HL-60 (cell line): ENCODE results near the gene NOS1.

Source experiments
- DNase-seq, 2 experiments: peaks; one replicate each; pipeline ENCODE4 v3.0.0-alpha.2; 2010 to 2020; ENCODE audit warnings: low read depth in 1 of 2, low spot score in 1 of 2
- H3K27ac ChIP-seq: fragments of 250-450 bp; sonication (Bioruptor Pico); replicated peaks from 2 replicates; pipeline ENCODE4 v1.5.1; 2020; ENCODE audit warnings: mild to moderate bottlenecking, moderate library complexity
- H3K27me3 ChIP-seq: fragments of 250-450 bp; sonication (Bioruptor Pico); 2 replicates; pipeline ENCODE4 v1.5.1; 2021; ENCODE audit warnings: mild to moderate bottlenecking, moderate library complexity; ENCODE audit not compliant: insufficient read depth, poor library complexity, severe bottlenecking
- H3K4me3 ChIP-seq: replicated peaks from 2 replicates; pipeline ENCODE4 v1.5.1; 2011; ENCODE audit warnings: mild to moderate bottlenecking, control low read depth, low read length; ENCODE audit not compliant: insufficient read depth
- GABPA ChIP-seq: IDR thresholded peaks from 2 replicates; pipeline ENCODE4 v1.6.1; 2012; ENCODE audit warnings: low read depth
- POLR2AphosphoS5 ChIP-seq: IDR thresholded peaks from 2 replicates; pipeline ENCODE4 v1.6.1; 2012; ENCODE audit warnings: low read depth
- SPI1 ChIP-seq: IDR thresholded peaks from 2 replicates; pipeline ENCODE4 v1.6.1; 2012; ENCODE audit warnings: low read depth, mild to moderate bottlenecking, borderline replicate concordance
- TF ChIP-seq, protein P1 (sequence below): IDR thresholded peaks from 2 replicates; pipeline ENCODE4 v1.6.1; 2012; ENCODE audit warnings: low read depth; ENCODE audit not compliant: insufficient replicate concordance
- TF ChIP-seq, protein P2 (sequence below): IDR thresholded peaks from one replicate; pipeline ENCODE4 v1.5.1; 2011; ENCODE audit warnings: low read length, control low read depth, inconsistent platforms; ENCODE audit not compliant: insufficient read depth

The NOS1 gene

DNA sequence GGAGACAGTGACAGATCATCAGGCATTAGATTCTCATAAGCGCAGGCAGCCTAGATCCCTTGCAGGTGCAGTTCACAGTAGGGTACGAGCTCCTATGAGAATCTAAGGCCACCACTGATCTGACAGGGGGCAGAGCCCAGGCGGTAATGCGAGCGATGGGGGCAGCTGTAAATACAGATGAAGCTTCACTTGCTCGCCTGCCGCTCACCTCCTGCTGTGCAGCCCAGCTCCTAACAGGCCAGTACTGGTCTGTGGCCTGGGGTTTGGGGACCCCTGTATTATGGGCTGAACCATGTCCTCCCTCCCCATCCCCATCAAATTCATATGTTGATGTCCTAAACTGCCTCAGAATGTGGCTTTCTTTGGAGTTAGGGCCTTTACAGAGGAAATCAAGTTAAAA lies 63.2 kb downstream of the NOS1 start:
- Histone ChIP-seq H3K27me3 (no peaks in the 10 kb centered on the region), H3K27ac (no peak overlapping the region), H3K4me3 (no peak overlapping the region)
- DNase-seq, result no peak
- TF ChIP-seq POLR2AphosphoS5 (no peak), SPI1 (no peak), GABPA (no peak)
- TF ChIP-seq, protein P1, sequence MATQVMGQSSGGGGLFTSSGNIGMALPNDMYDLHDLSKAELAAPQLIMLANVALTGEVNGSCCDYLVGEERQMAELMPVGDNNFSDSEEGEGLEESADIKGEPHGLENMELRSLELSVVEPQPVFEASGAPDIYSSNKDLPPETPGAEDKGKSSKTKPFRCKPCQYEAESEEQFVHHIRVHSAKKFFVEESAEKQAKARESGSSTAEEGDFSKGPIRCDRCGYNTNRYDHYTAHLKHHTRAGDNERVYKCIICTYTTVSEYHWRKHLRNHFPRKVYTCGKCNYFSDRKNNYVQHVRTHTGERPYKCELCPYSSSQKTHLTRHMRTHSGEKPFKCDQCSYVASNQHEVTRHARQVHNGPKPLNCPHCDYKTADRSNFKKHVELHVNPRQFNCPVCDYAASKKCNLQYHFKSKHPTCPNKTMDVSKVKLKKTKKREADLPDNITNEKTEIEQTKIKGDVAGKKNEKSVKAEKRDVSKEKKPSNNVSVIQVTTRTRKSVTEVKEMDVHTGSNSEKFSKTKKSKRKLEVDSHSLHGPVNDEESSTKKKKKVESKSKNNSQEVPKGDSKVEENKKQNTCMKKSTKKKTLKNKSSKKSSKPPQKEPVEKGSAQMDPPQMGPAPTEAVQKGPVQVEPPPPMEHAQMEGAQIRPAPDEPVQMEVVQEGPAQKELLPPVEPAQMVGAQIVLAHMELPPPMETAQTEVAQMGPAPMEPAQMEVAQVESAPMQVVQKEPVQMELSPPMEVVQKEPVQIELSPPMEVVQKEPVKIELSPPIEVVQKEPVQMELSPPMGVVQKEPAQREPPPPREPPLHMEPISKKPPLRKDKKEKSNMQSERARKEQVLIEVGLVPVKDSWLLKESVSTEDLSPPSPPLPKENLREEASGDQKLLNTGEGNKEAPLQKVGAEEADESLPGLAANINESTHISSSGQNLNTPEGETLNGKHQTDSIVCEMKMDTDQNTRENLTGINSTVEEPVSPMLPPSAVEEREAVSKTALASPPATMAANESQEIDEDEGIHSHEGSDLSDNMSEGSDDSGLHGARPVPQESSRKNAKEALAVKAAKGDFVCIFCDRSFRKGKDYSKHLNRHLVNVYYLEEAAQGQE, result no peak
- TF ChIP-seq, protein P2, sequence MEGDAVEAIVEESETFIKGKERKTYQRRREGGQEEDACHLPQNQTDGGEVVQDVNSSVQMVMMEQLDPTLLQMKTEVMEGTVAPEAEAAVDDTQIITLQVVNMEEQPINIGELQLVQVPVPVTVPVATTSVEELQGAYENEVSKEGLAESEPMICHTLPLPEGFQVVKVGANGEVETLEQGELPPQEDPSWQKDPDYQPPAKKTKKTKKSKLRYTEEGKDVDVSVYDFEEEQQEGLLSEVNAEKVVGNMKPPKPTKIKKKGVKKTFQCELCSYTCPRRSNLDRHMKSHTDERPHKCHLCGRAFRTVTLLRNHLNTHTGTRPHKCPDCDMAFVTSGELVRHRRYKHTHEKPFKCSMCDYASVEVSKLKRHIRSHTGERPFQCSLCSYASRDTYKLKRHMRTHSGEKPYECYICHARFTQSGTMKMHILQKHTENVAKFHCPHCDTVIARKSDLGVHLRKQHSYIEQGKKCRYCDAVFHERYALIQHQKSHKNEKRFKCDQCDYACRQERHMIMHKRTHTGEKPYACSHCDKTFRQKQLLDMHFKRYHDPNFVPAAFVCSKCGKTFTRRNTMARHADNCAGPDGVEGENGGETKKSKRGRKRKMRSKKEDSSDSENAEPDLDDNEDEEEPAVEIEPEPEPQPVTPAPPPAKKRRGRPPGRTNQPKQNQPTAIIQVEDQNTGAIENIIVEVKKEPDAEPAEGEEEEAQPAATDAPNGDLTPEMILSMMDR, result no peak

DNA sequence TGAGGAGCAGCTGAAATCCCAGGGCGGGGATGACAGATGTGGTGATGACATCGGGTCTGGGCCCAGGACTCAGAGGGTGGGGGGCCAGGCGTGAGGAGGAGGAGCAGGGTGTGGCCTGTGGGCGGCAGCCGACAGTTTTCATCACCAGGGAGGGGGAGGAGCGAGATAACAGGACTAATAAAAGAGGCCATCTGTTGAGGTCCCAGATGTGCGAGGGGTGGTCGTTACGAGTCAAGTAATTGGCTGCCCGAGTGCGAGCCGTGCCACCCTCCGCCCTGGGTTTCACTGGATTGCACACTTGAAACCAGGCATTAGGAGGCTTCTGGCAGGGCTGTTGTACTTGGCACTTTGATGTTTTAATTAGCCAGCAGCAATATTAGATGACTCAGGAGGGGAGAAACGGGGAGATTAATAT lies 67.2 kb downstream of the NOS1 start:
- TF ChIP-seq SPI1, result no peak
- TF ChIP-seq, protein P2, result no peak
- TF ChIP-seq, protein P1, result no peak
- Histone ChIP-seq H3K27ac (no peak overlapping the region), H3K4me3 (no peak overlapping the region), H3K27me3 (no peaks in the 10 kb centered on the region)
- no peak for DNase-seq

DNA sequence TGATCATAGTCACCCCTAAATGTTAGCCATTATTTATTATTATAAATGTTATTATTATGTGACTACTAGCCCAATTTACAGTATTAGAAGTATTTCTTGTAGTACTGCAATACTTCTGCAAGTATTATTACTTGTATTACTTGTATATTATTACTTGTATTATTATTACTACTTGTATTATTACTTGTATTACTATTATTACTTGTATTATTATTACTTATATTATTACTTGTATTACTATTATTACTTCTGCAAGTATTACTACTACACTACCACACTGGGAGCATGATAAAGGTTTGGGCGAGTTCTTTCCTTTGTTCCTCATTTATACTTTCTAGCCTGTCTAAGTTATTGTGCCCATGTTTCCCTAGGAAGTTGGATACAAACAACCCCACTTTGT lies 67.9 kb downstream of the NOS1 start:
- TF ChIP-seq, protein P2, result no peak
- TF ChIP-seq GABPA, result no peak
- TF ChIP-seq SPI1, result no peak
- no peak for TF ChIP-seq POLR2AphosphoS5
- TF ChIP-seq, protein P1, result no peak
- DNase-seq, result no peak

More for the DNA sequence above, 67.9 kb downstream of the NOS1 start:
- Histone ChIP-seq H3K4me3 (no peak overlapping the region), H3K27ac (no peak overlapping the region), H3K27me3 (no peaks in the 10 kb centered on the region)
